Aorta (tissue), 5 donors: Measurements from ENCODE around the gene OR5B12. TPM values are rescaled to one million over a fixed set of nuclear protein-coding genes. Genes with fewer than 3 reads are reported as not detected.

Source experiments
- ATAC-seq: fragments of 200-7000 bp; cut with Tn5 transposase; one replicate; pipeline ENCODE4 v1.9.1; 2022; ENCODE audit warnings: moderate library complexity; ENCODE audit not compliant: low FRiP score
- DNase-seq, 2 donors: peaks; one replicate each; pipeline ENCODE4 v3.0.0-alpha.2; 2020
- H3K27ac ChIP-seq, 2 donors: one replicate each; pipeline ENCODE4 v1.5.1; 2013; ENCODE audit warnings: low read length in 2 of 2, mild to moderate bottlenecking in 2 of 2, moderate library complexity in 2 of 2, control low read depth in 1 of 2, inconsistent platforms in 1 of 2, low read depth in 1 of 2
- H3K27me3 ChIP-seq, 2 donors: one replicate each; pipeline ENCODE4 v1.6.1; 2013; ENCODE audit warnings: control low read depth in 1 of 2, low read length in 1 of 2, mild to moderate bottlenecking in 1 of 2, moderate library complexity in 1 of 2; ENCODE audit not compliant: insufficient read depth in 2 of 2, control insufficient read depth in 1 of 2
- H3K36me3 ChIP-seq, 2 donors: one replicate each; pipeline ENCODE4 v1.6.1; 2013; ENCODE audit warnings: control low read depth in 1 of 2, low read length in 1 of 2, mild to moderate bottlenecking in 1 of 2; ENCODE audit not compliant: insufficient read depth in 2 of 2, control insufficient read depth in 1 of 2
- H3K4me1 ChIP-seq, 2 donors: one replicate each; pipeline ENCODE4 v1.6.1; 2013; ENCODE audit warnings: low read length in 2 of 2, control low read depth in 1 of 2, mild to moderate bottlenecking in 1 of 2, moderate library complexity in 1 of 2; ENCODE audit not compliant: insufficient read depth in 2 of 2, control insufficient read depth in 1 of 2
- H3K4me3 ChIP-seq, 2 donors: one replicate each; pipeline ENCODE4 v1.5.1; 2013; ENCODE audit warnings: low read length in 2 of 2, control low read depth in 1 of 2, mild to moderate bottlenecking in 1 of 2
- H3K9me3 ChIP-seq: one replicate; pipeline ENCODE4 v1.6.1; 2013; ENCODE audit warnings: mild to moderate bottlenecking, low read length; ENCODE audit not compliant: control insufficient read depth
- WGBS, 2 donors: extraction: QIAGEN DNeasy Blood & Tissue Kit; methylation state at CpG; one replicate each; pipeline ENCODE4 v1.1.7; 2013; 5-methylcytosine and 5-hydroxymethylcytosine counted together
- intact Hi-C, 2 donors: fragments of 100-400 bp; cut with DNase I; formaldehyde crosslinking; loops; one replicate each; pipeline versions ENCODE4 v1.14.2 to v1.15.0; 2022
- long read RNA-seq, 2 donors: library from polyadenylated mRNA; unstranded; transcript quantifications; one replicate each; pipeline ENCODE4 v2.0.0, GENCODE V29; 2020 to 2021
- polyA plus RNA-seq, 2 donors: library from polyadenylated mRNA; stranded (reverse); fragments of 200-250 nt; gene quantifications; one replicate each; pipeline ENCODE4 v1.2.3, GENCODE V29; 2013
- total RNA-seq, 2 donors: library from RNA; stranded (reverse); fragmentation: NEBNext Ultra II Directional; extraction: Animal tissue kit (Norgen Biotek cat#: 25700); gene quantifications; one replicate each; pipeline ENCODE4 v1.2.1, GENCODE V29; 2021
- donor health status: healthy with polysubstance abuse.
- donor health status: Bipolar disorder and iron deficiency.
- donor health status: DM: no; HTN: no; CAD: no.
- donor health status: DM: no; HTN: no; CAD: no.
- donor health status: DM: yes; HTN: yes; CAD: no.

The OR5B12 gene
- not detected for total RNA-seq
- polyA plus RNA-seq: not detected
- long read RNA-seq, donor 1: 0 reads
- long read RNA-seq, donor 2: 0 reads

DNA sequence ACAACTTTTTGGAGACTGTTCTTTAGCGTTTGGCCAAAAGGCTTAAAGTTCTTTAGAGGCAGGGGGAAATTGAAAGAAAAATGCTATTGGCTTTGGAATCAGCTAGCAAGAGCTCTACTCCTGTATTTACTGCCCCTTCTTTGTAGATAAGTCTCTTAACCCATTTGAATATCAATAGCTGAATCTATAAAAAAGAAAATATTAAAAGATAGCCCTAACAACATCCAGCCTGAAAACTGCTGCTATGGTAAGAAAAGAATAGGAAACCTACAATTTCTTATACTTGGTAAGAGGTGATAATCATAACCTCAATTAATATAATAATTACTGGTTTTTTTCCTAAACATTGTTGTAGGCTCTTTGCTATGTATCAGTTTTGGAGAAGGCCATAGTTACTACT is at the start of gene OR5B12:
TSS of gene OR5B12 (minus strand) at position 101 of the 400 bp plus-strand sequence. CDS start 2,085 bp downstream, outside the sequence.
- intact Hi-C loops: no loop called here
- no peak within 1 kb of the TSS for H3K27ac ChIP-seq
- WGBS, 2 donors: 82% methylated on average over 1 of the region's 1 CpG
- H3K9me3 ChIP-seq: peaks cover 8% of the 10 kb centered on the region
- no peaks in the 10 kb centered on the region for H3K36me3 ChIP-seq
- H3K27me3 ChIP-seq: no peaks in the 10 kb centered on the region
- H3K4me3 ChIP-seq: no peak within 1 kb of the TSS
- ATAC-seq (no peak), DNase-seq (no peak)
- no peaks in the 10 kb centered on the region for H3K4me1 ChIP-seq

DNA sequence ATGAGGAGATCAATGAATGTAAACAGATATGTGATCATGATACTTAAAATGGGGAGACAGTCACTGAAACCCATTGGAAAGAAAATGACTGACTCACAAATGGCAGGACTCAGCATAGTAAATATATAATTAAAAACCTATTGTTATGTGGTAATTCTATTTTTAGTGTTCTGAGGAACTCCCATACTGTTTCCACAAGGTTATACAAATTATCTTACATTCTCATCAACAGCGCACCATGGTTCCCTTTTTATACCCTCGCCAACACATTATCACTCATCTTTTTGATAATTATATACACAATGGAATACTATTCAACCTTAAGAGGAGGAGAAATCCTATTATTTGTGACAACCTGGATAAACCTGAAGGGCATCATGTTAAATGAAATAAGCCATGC is 48.8 kb upstream of the OR5B12 start:
- Histone ChIP-seq H3K4me3 (no peak overlapping the region), H3K27ac (no peak overlapping the region), H3K36me3 (no peaks in the 10 kb centered on the region), H3K9me3 (no peaks in the 10 kb centered on the region), H3K27me3 (no peaks in the 10 kb centered on the region), H3K4me1 (peaks cover 3 to 12% of the 10 kb centered on the region in 2 donors)
- DNase-seq (no peak), ATAC-seq (no peak)
- intact Hi-C loops: no loop called here
- WGBS, 2 donors: 63 to 83% methylated on average over 2 of the region's 2 CpGs

DNA sequence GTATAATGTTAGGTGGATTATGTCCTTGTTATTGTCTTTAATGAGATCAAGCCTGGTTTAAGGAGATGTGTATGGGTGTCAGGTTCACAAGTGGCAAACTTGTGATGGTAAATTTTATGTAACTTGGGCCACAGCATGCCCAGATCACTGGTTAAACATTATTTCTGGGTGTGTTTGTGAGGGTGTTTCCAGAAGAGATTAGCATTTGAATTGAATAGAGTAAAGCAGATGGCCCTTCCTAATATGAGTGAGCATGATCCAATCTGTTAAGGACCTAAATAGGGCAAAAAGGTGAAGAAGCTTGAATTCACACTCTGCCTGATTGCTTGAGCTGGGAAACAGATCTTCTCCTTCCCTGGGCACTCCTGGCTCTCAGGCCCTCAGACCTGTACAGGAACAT is 45.1 kb upstream of the OR5B12 start:
- H3K4me3 ChIP-seq: no peak overlapping the region
- intact Hi-C loops: no loop called here
- ATAC-seq: no peak

DNA sequence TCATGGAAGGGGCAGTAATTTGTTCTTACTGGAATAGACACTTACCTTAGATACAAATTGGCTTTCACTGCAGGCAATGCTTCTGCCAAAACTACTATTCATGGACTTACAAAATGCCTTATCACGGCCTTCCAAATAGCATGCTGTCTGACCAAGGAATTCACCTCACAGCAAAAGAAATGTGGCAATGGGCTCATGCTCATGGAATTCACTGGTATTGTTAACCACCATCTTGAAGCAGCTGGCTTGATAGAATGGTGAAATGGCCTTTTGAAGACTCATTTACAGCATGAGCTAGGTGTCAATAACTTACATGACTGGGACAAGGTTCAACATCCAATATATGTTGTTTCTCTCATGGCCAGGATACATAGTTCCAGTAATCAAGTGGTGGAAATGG is 43.9 kb upstream of the OR5B12 start:
- Histone ChIP-seq H3K27ac (no peak overlapping the region), H3K27me3 (peaks cover 0 to 1% of the 10 kb centered on the region in 2 donors), H3K36me3 (no peaks in the 10 kb centered on the region), H3K9me3 (no peaks in the 10 kb centered on the region), H3K4me3 (no peak overlapping the region), H3K4me1 (no peaks in the 10 kb centered on the region)
- no peak for ATAC-seq
- intact Hi-C loops: no loop called here
- no peak for DNase-seq
- WGBS, 2 donors: 85 to 86% methylated on average over 1 of the region's 1 CpG

More for the DNA sequence above, 45.1 kb upstream of the OR5B12 start:
- Histone ChIP-seq H3K27ac (no peak overlapping the region), H3K4me1 (no peaks in the 10 kb centered on the region), H3K9me3 (no peaks in the 10 kb centered on the region), H3K27me3 (peaks cover 0 to 1% of the 10 kb centered on the region in 2 donors), H3K36me3 (no peaks in the 10 kb centered on the region)
- no peak for DNase-seq

DNA sequence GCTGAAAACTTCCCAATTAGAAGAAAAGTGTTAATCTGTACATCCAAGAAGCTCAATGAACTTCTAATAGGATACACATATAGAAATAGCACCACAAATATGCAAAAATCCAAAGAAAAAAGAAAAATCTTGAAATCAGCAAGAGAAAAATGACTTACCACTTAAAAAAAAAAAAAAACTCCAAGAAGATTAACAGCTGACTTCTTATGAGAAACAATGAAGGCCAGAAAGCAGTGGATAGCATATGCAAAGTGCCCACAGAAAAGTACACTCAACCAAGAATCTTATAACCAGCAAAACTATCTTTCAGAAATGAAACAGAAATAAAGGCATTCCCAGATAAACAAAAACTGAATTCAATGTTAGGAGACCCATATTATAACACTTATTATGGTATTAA is 29.9 kb upstream of the OR5B12 start:
- DNase-seq: no peak
- intact Hi-C loops: no loop called here
- no peak overlapping the region for H3K27ac ChIP-seq
- H3K9me3 ChIP-seq: no peaks in the 10 kb centered on the region
- H3K4me1 ChIP-seq: peaks cover 0 to 1% of the 10 kb centered on the region in 2 donors
- no peaks in the 10 kb centered on the region for H3K36me3 ChIP-seq
- ATAC-seq: no peak
- H3K27me3 ChIP-seq: no peaks in the 10 kb centered on the region
- H3K4me3 ChIP-seq: no peak overlapping the region

DNA sequence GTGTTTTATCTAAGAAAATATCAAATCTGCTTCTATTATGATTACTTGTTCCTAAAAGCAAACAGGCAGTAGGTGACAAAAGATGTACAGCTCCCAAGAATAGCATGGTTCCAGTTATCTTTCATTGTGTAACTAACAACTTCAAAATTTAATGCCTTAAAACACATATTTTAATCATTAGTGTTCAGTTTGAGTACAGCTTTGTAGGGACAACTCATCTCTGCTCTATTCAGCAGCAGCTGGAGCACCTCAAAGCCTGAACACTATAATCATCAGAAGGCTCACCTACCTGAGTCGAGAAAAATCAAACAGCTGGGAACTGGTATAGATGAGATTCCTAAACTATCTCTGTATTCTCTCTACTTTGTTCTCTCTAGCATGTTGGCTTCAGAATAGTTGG is 24.3 kb upstream of the OR5B12 start:
- Histone ChIP-seq H3K27me3 (no peaks in the 10 kb centered on the region), H3K36me3 (no peaks in the 10 kb centered on the region), H3K4me3 (no peak overlapping the region), H3K27ac (no peak overlapping the region), H3K4me1 (peaks cover 0 to 1% of the 10 kb centered on the region in 2 donors), H3K9me3 (no peaks in the 10 kb centered on the region)
- ATAC-seq (no peak), DNase-seq (no peak)
- WGBS, 2 donors: 75 to 87% methylated on average over 1 of the region's 1 CpG
- intact Hi-C loops: no loop called here

DNA sequence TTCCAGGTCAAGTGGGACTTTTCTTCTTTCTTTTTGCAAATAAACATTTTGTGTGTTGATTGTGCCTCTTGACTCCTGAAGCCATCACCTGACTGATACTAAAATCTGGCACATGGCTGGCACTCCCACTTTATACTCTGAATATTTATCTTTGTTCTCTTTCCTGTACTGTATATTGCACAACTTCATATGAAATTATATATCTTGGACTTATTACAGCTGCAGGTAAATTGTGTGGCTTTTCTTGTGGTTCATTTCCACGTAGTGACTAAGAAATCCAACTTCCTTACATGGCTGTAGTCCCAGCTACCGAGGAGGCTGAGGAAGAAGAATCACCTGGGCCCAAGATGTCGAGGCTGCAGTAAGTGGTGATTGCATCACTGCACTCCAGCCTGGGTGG is 23.7 kb upstream of the OR5B12 start:
- ATAC-seq (no peak), DNase-seq (no peak)
- intact Hi-C loops: no loop called here
- Histone ChIP-seq H3K27me3 (no peaks in the 10 kb centered on the region), H3K9me3 (no peaks in the 10 kb centered on the region), H3K4me3 (no peak overlapping the region), H3K36me3 (no peaks in the 10 kb centered on the region), H3K27ac (no peak overlapping the region), H3K4me1 (peaks cover 0 to 1% of the 10 kb centered on the region in 2 donors)
- 64 to 66% methylated on average over 3 of the region's 3 CpGs for WGBS, 2 donors

DNA sequence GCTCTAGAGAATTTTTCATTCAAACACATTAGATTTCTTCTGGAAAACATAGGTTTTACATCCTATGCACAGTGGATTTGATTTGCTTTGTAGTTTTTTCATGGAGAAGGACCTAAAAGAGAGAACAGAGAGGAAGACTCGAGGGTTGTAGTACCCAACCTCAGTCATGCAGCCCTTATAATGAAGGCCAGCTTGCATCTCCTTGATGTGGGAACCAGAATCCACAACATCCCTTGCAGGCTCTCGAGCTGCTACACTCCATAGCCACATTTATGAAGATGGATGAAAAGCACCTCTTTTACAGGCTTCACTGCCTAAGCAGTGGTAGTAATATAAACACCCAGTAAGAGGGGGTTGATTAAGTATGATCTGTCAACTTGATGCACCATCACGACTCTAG is 9.5 kb upstream of the OR5B12 start:
- H3K9me3 ChIP-seq: peaks cover 3% of the 10 kb centered on the region
- ATAC-seq: no peak

DNA sequence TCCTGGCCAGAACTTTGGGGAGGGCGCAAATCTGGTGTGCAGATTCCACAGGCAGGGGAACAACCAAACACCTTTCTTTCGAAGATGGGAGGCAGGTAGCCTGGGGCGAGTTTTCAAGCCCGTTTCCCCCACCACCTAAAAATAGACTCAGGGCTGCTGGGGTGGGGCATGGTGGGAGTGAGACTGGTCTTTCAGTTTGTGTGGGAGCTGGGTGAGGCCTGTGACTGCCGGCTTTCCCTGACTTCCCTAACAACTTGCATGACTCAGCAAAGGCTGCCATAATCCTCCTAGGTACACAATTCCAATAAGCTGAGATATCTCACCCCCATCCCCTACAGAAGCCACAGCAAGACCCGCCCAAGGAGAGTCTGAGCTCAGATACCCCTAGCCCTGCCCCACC is 4.3 kb upstream of the OR5B12 start:
- H3K4me1 ChIP-seq: no peaks in the 10 kb centered on the region
- DNase-seq (no peak), ATAC-seq (no peak)
- H3K9me3 ChIP-seq: peaks cover 8% of the 10 kb centered on the region
- H3K4me3 ChIP-seq: no peak overlapping the region
- H3K27ac ChIP-seq: no peak overlapping the region
- H3K27me3 ChIP-seq: no peaks in the 10 kb centered on the region
- no peaks in the 10 kb centered on the region for H3K36me3 ChIP-seq
- intact Hi-C loops: no loop called here
- WGBS, 2 donors: 78 to 85% methylated on average over 6 of the region's 6 CpGs

More for the DNA sequence above, 9.5 kb upstream of the OR5B12 start:
- Histone ChIP-seq H3K4me1 (no peaks in the 10 kb centered on the region), H3K36me3 (no peaks in the 10 kb centered on the region), H3K27me3 (no peaks in the 10 kb centered on the region), H3K27ac (no peak overlapping the region), H3K4me3 (no peak overlapping the region)
- DNase-seq: no peak
- intact Hi-C loops: no loop called here
- 47 to 51% methylated on average over 3 of the region's 3 CpGs for WGBS, 2 donors
